Measurements from ENCODE around the gene ARFRP1.

GRCh38 chr20:63651942-63652191, 55.9 kb downstream of the ARFRP1 start:
- no peak for TF ChIP-seq CTCF (IDR thresholded peaks at IDR 0.05 in 8 of 11, conservative IDR thresholded peaks at IDR 0.05 in 3 of 11)
- no peak for TF ChIP-seq POLR2A (IDR thresholded peaks at IDR 0.05)

Measured in spleen (tissue), 7 donors.